Epithelial cell of esophagus (primary cell): Measurements from ENCODE around the gene GCLC.

ENCODE experiments used
- DNase-seq: peaks from one replicate; pipeline ENCODE4 v3.0.0; 2010; ENCODE audit warnings: low read depth
- H3K4me3 ChIP-seq: 2 replicates; pipeline ENCODE4 v1.5.1; 2011; ENCODE audit warnings: mild to moderate bottlenecking, low read length, control low read depth
- TF ChIP-seq, protein P1 (sequence below): IDR thresholded peaks from 2 replicates; pipeline ENCODE4 v1.5.1; 2011; ENCODE audit warnings: low read depth, mild to moderate bottlenecking, low read length, control low read depth, inconsistent platforms; ENCODE audit not compliant: insufficient read depth; ENCODE audit errors: missing control alignments

The GCLC gene

DNA sequence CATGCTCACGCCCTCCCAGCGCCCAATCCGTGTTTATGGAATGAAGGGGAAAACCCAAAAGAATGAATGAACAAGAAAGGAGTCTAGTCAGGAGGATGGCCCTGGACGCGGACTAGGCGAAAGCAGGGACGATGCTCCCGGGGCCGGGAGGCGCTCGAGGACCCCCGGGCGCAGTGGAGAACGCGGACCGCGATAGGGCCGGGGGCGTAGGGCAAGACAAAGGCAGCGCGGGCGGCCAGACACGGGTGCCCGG, 758 bp downstream of the GCLC start:
- TF ChIP-seq, protein P1, sequence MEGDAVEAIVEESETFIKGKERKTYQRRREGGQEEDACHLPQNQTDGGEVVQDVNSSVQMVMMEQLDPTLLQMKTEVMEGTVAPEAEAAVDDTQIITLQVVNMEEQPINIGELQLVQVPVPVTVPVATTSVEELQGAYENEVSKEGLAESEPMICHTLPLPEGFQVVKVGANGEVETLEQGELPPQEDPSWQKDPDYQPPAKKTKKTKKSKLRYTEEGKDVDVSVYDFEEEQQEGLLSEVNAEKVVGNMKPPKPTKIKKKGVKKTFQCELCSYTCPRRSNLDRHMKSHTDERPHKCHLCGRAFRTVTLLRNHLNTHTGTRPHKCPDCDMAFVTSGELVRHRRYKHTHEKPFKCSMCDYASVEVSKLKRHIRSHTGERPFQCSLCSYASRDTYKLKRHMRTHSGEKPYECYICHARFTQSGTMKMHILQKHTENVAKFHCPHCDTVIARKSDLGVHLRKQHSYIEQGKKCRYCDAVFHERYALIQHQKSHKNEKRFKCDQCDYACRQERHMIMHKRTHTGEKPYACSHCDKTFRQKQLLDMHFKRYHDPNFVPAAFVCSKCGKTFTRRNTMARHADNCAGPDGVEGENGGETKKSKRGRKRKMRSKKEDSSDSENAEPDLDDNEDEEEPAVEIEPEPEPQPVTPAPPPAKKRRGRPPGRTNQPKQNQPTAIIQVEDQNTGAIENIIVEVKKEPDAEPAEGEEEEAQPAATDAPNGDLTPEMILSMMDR = no peak
- DNase-seq = peak; percentile 44

DNA sequence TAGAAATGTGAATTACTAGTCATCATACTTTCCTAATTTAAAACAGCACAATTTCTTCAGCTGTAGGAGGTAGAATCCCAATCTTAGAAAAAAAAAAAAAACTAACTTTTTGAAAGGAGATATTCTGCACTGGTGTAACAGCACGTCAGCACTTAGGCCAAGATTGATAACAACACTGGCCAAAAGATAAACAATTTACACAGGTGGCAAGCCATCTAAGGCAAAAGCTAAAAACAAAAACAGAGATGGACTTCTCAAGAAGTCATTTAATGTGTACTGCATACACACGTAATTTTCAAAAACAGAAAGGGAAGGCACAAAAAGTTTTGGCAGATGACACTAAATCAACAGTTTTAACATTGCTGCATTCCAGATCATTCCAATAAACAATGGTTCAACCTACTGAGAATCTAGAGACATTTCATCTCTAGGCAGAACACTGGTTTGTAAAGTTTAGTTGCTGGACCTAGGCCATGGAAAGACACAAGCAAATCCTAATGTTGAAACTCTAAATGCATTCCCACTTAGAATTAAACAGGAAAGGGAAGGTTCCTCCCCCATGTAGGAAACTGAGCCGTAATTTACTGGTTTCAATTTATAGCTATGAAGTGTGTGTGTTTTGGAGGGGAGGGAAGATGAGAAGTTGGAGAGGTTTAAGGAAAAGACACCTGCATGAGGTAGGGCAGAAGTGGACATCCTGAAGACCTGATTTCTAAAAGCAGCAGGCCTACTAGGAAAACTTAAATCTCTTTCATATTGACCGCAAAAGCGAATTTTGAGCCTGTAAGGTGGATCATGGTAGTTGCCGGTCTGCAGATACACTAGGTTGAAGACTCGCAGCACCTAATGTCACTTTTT, 1.3 kb downstream of the GCLC start:
- TF ChIP-seq, protein P1 = no peak
- peak overlapping the region; percentile 87 for H3K4me3 ChIP-seq
- no peak for DNase-seq

More for the DNA sequence above, 758 bp downstream of the GCLC start:
- H3K4me3 ChIP-seq = peak overlapping the region; percentile 87

DNA sequence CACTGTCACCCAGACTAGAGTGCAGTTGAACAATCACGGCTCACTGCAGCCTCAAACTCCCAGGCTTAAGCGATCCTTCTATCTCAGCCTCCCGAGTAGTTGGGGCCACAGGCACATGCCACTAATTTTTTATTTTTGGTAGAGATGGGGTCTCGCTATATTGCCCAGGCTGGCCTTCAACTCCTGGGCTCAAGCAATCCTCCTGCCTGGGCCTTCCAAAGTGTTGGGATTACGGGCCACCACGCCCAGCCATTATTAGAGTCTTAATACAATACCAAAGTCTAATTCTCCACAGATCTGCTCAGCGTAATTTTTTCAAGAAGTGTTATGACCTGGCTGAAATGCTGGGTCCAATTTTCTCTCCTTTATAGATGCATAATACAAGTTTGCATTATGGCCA, 3.0 kb downstream of the GCLC start:
- TF ChIP-seq, protein P1 = no peak
- DNase-seq = no peak
- H3K4me3 ChIP-seq = peak overlapping the region; percentile 17

DNA sequence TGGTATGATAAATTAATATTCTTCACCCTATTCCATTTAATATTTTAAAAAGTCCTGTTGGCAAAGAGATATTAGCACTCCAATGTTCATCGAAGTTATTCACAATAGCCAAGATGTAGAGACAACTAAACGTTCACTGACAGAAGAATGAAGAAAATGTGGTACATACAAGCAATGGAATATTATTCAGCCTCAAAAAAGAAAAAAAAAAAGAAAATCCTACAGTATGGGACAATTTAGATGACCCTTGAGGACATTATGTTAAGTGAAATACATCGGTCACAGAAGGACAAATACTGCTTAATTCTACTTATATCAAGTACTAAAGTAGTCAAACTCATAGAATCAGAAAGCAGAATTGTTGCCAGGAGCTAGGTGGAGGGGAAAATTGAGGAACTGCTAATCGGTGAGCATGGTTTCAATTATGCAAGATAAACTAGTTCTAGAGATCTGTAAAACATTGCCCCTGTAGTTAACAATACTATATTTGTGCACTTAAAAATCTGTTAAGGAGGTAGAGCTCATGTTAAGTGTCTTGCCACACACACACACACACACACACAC, 4.7 kb downstream of the GCLC start:
- no peak overlapping the region for H3K4me3 ChIP-seq
- TF ChIP-seq, protein P1 = no peak
- DNase-seq = no peak

DNA sequence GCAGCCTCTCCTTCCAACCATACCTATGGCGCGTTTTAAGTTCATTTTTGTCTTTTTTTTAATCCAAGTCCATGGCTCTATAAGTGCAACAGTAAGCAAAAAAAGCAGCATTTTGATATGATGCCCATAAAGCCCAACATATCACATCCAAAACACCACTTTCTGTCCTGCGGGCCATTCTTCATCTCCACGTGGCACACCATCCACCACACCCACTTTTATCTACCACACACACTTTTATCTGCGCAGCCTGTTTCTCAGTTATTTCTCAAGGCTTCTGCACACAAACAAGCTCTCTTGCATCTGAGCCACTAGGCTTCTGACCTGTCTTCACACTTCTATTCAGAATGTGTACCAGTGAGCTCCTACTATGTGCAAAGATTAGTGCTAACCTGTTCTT, 5.3 kb downstream of the GCLC start:
- no peak overlapping the region for H3K4me3 ChIP-seq
- TF ChIP-seq, protein P1 = no peak

DNA sequence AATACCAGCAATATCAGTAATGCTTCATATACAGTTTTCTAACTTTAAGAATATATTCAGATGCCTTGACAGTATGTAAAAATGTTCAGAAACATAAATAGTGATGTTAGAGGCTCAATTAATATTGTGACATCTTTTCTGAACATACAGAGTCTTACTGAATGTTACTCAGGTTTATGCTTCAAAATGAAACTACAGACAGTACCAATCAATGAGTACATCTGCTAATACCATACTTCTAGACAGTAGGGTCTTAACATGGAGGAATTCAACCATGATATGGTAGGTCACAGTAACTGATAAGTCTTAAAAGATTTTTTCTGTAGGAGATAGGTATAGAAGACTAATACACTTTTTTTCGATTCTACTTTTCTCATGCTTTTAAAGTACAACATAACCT, 8.3 kb downstream of the GCLC start:
- DNase-seq = no peak
- TF ChIP-seq, protein P1 = no peak
- no peak overlapping the region for H3K4me3 ChIP-seq

More for the DNA sequence above, 5.3 kb downstream of the GCLC start:
- DNase-seq = no peak

DNA sequence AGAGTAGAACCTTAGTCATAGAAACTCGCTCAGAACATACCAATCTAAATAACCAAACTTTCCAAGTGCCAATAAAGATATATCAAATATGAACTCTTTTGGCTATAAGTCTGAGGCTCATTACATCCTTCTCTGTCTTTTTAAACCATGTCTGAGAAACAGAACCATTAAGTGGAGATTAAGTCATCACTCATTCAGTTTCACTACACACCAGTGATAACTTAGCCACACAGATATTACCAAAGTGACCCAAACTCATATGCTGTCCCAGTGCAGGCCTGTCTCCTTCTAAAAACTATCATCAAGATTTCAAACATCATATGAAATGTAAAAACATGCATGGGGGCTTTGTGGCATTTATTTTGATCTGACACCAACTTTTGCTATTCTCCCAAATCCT, 12.0 kb downstream of the GCLC start:
- no peak overlapping the region for H3K4me3 ChIP-seq
- DNase-seq = no peak
- TF ChIP-seq, protein P1 = no peak
